Liver (tissue), 9 donors: ENCODE data around the gene TAB2. TPM values are rescaled to one million over a fixed set of nuclear protein-coding genes. Genes with fewer than 3 reads are reported as not detected.

Source experiments
- DNase-seq: peaks from one replicate; pipeline ENCODE4 v3.0.0-alpha.2; 2017; ENCODE audit warnings: low spot score
- H3K27ac ChIP-seq, 2 donors: one replicate each; pipeline ENCODE4 v1.7.0; 2013; ENCODE audit warnings: inconsistent platforms in 2 of 2, low read length in 2 of 2, control low read depth in 1 of 2, low read depth in 1 of 2, mild to moderate bottlenecking in 1 of 2
- H3K27me3 ChIP-seq, 4 donors: one replicate each; pipeline versions ENCODE4 v1.6.1 to v1.7.0; 2013; ENCODE audit warnings: low read length in 3 of 4, inconsistent platforms in 1 of 4, mild to moderate bottlenecking in 1 of 4, moderate library complexity in 1 of 4; ENCODE audit not compliant: control insufficient read depth in 4 of 4, insufficient read depth in 4 of 4
- H3K36me3 ChIP-seq, 4 donors: one replicate each; pipeline versions ENCODE4 v1.6.1 to v1.7.0; 2013; ENCODE audit warnings: low read length in 3 of 4, mild to moderate bottlenecking in 3 of 4, low read depth in 1 of 4, moderate library complexity in 1 of 4; ENCODE audit not compliant: control insufficient read depth in 4 of 4, insufficient read depth in 3 of 4
- H3K4me1 ChIP-seq, 4 donors: one replicate each; pipeline versions ENCODE4 v1.6.1 to v1.7.0; 2013; ENCODE audit warnings: low read length in 3 of 4, mild to moderate bottlenecking in 3 of 4, moderate library complexity in 1 of 4; ENCODE audit not compliant: control insufficient read depth in 4 of 4, insufficient read depth in 4 of 4
- H3K4me3 ChIP-seq, 3 donors: one replicate each; pipeline versions ENCODE4 v1.6.1 to v1.7.0; 2013; ENCODE audit warnings: low read length in 3 of 3, control low read depth in 1 of 3, low read depth in 1 of 3, mild to moderate bottlenecking in 1 of 3
- H3K9ac ChIP-seq, 2 donors: one replicate each; pipeline ENCODE4 v1.7.0; 2013; ENCODE audit warnings: low read length in 2 of 2, mild to moderate bottlenecking in 2 of 2, moderate library complexity in 2 of 2, control low read depth in 1 of 2, low read depth in 1 of 2
- H3K9me3 ChIP-seq, 4 donors: one replicate each; pipeline versions ENCODE4 v1.6.1 to v1.7.0; 2013; ENCODE audit warnings: low read length in 3 of 4; ENCODE audit not compliant: control insufficient read depth in 4 of 4
- EGR1 ChIP-seq, 2 donors: IDR thresholded peaks; 2 replicates each; pipeline ENCODE4 v1.6.1; 2016 to 2018; ENCODE audit warnings: antibody characterized with exemption in 2 of 2, low read depth in 2 of 2
- FOXA1 ChIP-seq: IDR thresholded peaks from 2 replicates; pipeline ENCODE4 v1.6.1; 2016; ENCODE audit warnings: antibody characterized with exemption
- FOXA2 ChIP-seq: IDR thresholded peaks from 2 replicates; pipeline ENCODE4 v1.6.1; 2016; ENCODE audit warnings: antibody characterized with exemption
- GABPA ChIP-seq, 2 donors: IDR thresholded peaks in 1 of 2; conservative IDR thresholded peaks in 1 of 2; 2 replicates each; pipeline ENCODE4 v1.6.1; 2016; ENCODE audit warnings: antibody characterized with exemption in 2 of 2, mild to moderate bottlenecking in 1 of 2, moderate library complexity in 1 of 2
- HNF4A ChIP-seq, 2 donors: conservative IDR thresholded peaks; 2 replicates each; pipeline ENCODE4 v1.6.1; 2016; ENCODE audit warnings: antibody characterized with exemption in 2 of 2, mild to moderate bottlenecking in 2 of 2
- HNF4G ChIP-seq: IDR thresholded peaks from 2 replicates; pipeline ENCODE4 v1.6.1; 2016; ENCODE audit warnings: antibody characterized with exemption
- JUND ChIP-seq, 2 donors: IDR thresholded peaks; 2 replicates each; pipeline ENCODE4 v1.6.1; 2016; ENCODE audit warnings: antibody characterized with exemption in 2 of 2
- MAX ChIP-seq: IDR thresholded peaks from 2 replicates; pipeline ENCODE4 v1.6.1; 2016; ENCODE audit warnings: antibody characterized with exemption
- NR2F2 ChIP-seq: IDR thresholded peaks from 2 replicates; pipeline ENCODE4 v1.6.1; 2016; ENCODE audit warnings: antibody characterized with exemption
- RAD21 ChIP-seq, 2 donors: IDR thresholded peaks; 2 replicates each; pipeline ENCODE4 v1.6.1; 2016; ENCODE audit warnings: antibody characterized with exemption in 2 of 2, mild to moderate bottlenecking in 2 of 2
- REST ChIP-seq: IDR thresholded peaks from 2 replicates; pipeline ENCODE4 v1.6.1; 2016; ENCODE audit warnings: antibody characterized with exemption, mild to moderate bottlenecking
- RXRA ChIP-seq, 2 donors: IDR thresholded peaks; 2 replicates each; pipeline ENCODE4 v1.6.1; 2017 to 2018; ENCODE audit warnings: antibody characterized with exemption in 2 of 2, mild to moderate bottlenecking in 1 of 2
- SP1 ChIP-seq: IDR thresholded peaks from 2 replicates; pipeline ENCODE4 v1.6.1; 2018; ENCODE audit warnings: antibody characterized with exemption, mild to moderate bottlenecking
- TAF1 ChIP-seq: conservative IDR thresholded peaks from 2 replicates; pipeline ENCODE4 v1.6.1; 2016; ENCODE audit warnings: antibody characterized with exemption, mild to moderate bottlenecking
- YY1 ChIP-seq: IDR thresholded peaks from 2 replicates; pipeline ENCODE4 v1.6.1; 2016; ENCODE audit warnings: antibody characterized with exemption, mild to moderate bottlenecking
- WGBS: extraction: QIAGEN DNeasy Blood & Tissue Kit; methylation state at CpG from one replicate; pipeline ENCODE4 v1.1.7; 2013; 5-methylcytosine and 5-hydroxymethylcytosine counted together
- polyA plus RNA-seq, 2 donors: library from polyadenylated mRNA; stranded (reverse) in 1 of 2; unstranded in 1 of 2; fragments of 200-250 nt in 1 of 2; fragments of >200 nt in 1 of 2; fragmentation: Nextera tagmentation in 1 of 2; extraction: Ambion mirVana in 1 of 2; gene quantifications; one replicate each; pipeline versions ENCODE4 v1.2.1 to v1.2.3, GENCODE V29; 2013 to 2015
- total RNA-seq, 2 donors: library from RNA; depleted of rRNA; stranded (reverse); fragments of >200 nt; gene quantifications; one replicate each; pipeline ENCODE4 v1.2.3, GENCODE V29; 2014
- TF ChIP-seq, protein P1 (sequence below): fragments of 150-350 bp; IDR thresholded peaks from 2 replicates; pipeline ENCODE4 v1.5.1; 2017; ENCODE audit warnings: improper control_type of control experiment, low read depth, low read length; ENCODE audit not compliant: missing input control
- TF ChIP-seq, protein P2 (sequence below): IDR thresholded peaks from 2 replicates; pipeline ENCODE4 v1.6.1; 2016; ENCODE audit warnings: antibody characterized with exemption
- TF ChIP-seq, protein P3 (sequence below): IDR thresholded peaks from 2 replicates; pipeline ENCODE4 v1.6.1; 2016; ENCODE audit warnings: antibody characterized with exemption
- donor health status: healthy.
- donor health status: healthy.
- donor health status: healthy.
- donor health status: healthy.
- donor health status: healthy.

Gene TAB2
- total and polyA plus RNA-seq, 4 donors: 10.5 to 25.6 (median 18.0) TPM

GRCh38 chr6:149366267-149366921 is 48.9 kb downstream of the TAB2 start:
- no peaks in the 10 kb centered on the region for H3K27me3 ChIP-seq
- H3K9ac ChIP-seq: no peak overlapping the region
- no peak overlapping the region for H3K4me3 ChIP-seq
- TF ChIP-seq MAX: no peak
- TF ChIP-seq TAF1: no peak
- no peak for TF ChIP-seq FOXA1
- TF ChIP-seq SP1: no peak
- TF ChIP-seq YY1: no peak
- TF ChIP-seq, protein P1, sequence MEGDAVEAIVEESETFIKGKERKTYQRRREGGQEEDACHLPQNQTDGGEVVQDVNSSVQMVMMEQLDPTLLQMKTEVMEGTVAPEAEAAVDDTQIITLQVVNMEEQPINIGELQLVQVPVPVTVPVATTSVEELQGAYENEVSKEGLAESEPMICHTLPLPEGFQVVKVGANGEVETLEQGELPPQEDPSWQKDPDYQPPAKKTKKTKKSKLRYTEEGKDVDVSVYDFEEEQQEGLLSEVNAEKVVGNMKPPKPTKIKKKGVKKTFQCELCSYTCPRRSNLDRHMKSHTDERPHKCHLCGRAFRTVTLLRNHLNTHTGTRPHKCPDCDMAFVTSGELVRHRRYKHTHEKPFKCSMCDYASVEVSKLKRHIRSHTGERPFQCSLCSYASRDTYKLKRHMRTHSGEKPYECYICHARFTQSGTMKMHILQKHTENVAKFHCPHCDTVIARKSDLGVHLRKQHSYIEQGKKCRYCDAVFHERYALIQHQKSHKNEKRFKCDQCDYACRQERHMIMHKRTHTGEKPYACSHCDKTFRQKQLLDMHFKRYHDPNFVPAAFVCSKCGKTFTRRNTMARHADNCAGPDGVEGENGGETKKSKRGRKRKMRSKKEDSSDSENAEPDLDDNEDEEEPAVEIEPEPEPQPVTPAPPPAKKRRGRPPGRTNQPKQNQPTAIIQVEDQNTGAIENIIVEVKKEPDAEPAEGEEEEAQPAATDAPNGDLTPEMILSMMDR: no peak
- TF ChIP-seq EGR1 (IDR thresholded peaks at IDR 0.05; ENCODE audit: low read depth in 2 of 2): no peak
- TF ChIP-seq GABPA (IDR thresholded peaks at IDR 0.05 in 1 of 2, conservative IDR thresholded peaks at IDR 0.05 in 1 of 2): no peak
- TF ChIP-seq NR2F2: no peak
- TF ChIP-seq, protein P2, sequence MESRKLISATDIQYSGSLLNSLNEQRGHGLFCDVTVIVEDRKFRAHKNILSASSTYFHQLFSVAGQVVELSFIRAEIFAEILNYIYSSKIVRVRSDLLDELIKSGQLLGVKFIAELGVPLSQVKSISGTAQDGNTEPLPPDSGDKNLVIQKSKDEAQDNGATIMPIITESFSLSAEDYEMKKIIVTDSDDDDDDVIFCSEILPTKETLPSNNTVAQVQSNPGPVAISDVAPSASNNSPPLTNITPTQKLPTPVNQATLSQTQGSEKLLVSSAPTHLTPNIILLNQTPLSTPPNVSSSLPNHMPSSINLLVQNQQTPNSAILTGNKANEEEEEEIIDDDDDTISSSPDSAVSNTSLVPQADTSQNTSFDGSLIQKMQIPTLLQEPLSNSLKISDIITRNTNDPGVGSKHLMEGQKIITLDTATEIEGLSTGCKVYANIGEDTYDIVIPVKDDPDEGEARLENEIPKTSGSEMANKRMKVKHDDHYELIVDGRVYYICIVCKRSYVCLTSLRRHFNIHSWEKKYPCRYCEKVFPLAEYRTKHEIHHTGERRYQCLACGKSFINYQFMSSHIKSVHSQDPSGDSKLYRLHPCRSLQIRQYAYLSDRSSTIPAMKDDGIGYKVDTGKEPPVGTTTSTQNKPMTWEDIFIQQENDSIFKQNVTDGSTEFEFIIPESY: no peak
- TF ChIP-seq FOXA2: no peak
- TF ChIP-seq RAD21 (IDR thresholded peaks at IDR 0.05): no peak
- TF ChIP-seq, protein P3, sequence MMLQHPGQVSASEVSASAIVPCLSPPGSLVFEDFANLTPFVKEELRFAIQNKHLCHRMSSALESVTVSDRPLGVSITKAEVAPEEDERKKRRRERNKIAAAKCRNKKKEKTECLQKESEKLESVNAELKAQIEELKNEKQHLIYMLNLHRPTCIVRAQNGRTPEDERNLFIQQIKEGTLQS: no peak
- no peak for TF ChIP-seq JUND (IDR thresholded peaks at IDR 0.05)
- no peak for TF ChIP-seq HNF4G
- no peak for TF ChIP-seq REST
- TF ChIP-seq RXRA (IDR thresholded peaks at IDR 0.05): no peak
- no peak for TF ChIP-seq HNF4A (conservative IDR thresholded peaks at IDR 0.05)
- H3K36me3 ChIP-seq: peaks cover 0 to 3% (median 0%) of the 10 kb centered on the region in 4 donors
- WGBS: 85% methylated on average over 4 of the region's 4 CpGs
- peaks cover 0 to 24% (median 6%) of the 10 kb centered on the region in 4 donors for H3K4me1 ChIP-seq
- no peak overlapping the region for H3K27ac ChIP-seq
- DNase-seq: no peak
- H3K9me3 ChIP-seq: no peaks in the 10 kb centered on the region
